HL-60 (cell line): ENCODE results near the gene CLEC2D.

Experiments used
- DNase-seq, 2 experiments: peaks; one replicate each; pipeline ENCODE4 v3.0.0-alpha.2; 2010 to 2020; ENCODE audit warnings: low read depth in 1 of 2, low spot score in 1 of 2
- H3K27ac ChIP-seq: fragments of 250-450 bp; sonication (Bioruptor Pico); replicated peaks from 2 replicates; pipeline ENCODE4 v1.5.1; 2020; ENCODE audit warnings: mild to moderate bottlenecking, moderate library complexity
- H3K27me3 ChIP-seq: fragments of 250-450 bp; sonication (Bioruptor Pico); 2 replicates; pipeline ENCODE4 v1.5.1; 2021; ENCODE audit warnings: mild to moderate bottlenecking, moderate library complexity; ENCODE audit not compliant: insufficient read depth, poor library complexity, severe bottlenecking
- H3K4me3 ChIP-seq: replicated peaks from 2 replicates; pipeline ENCODE4 v1.5.1; 2011; ENCODE audit warnings: mild to moderate bottlenecking, control low read depth, low read length; ENCODE audit not compliant: insufficient read depth
- CTCF ChIP-seq: IDR thresholded peaks from one replicate; pipeline ENCODE4 v1.5.1; 2011; ENCODE audit warnings: low read length, control low read depth, inconsistent platforms; ENCODE audit not compliant: insufficient read depth
- GABPA ChIP-seq: IDR thresholded peaks from 2 replicates; pipeline ENCODE4 v1.6.1; 2012; ENCODE audit warnings: low read depth
- POLR2AphosphoS5 ChIP-seq: IDR thresholded peaks from 2 replicates; pipeline ENCODE4 v1.6.1; 2012; ENCODE audit warnings: low read depth
- REST ChIP-seq: IDR thresholded peaks from 2 replicates; pipeline ENCODE4 v1.6.1; 2012; ENCODE audit warnings: low read depth; ENCODE audit not compliant: insufficient replicate concordance
- SPI1 ChIP-seq: IDR thresholded peaks from 2 replicates; pipeline ENCODE4 v1.6.1; 2012; ENCODE audit warnings: low read depth, mild to moderate bottlenecking, borderline replicate concordance

CLEC2D gene

GRCh38 chr12:9724023-9724422, 54.5 kb downstream of the CLEC2D start:
- Histone ChIP-seq H3K4me3 (no peak overlapping the region), H3K27me3 (no peaks in the 10 kb centered on the region), H3K27ac (no peak overlapping the region)
- TF ChIP-seq GABPA (no peak), POLR2AphosphoS5 (no peak), CTCF (no peak), SPI1 (no peak), REST (no peak)
- no peak for DNase-seq

GRCh38 chr12:9725213-9725870, 55.8 kb downstream of the CLEC2D start:
- DNase-seq: no peak
- TF ChIP-seq SPI1 (no peak), POLR2AphosphoS5 (no peak), CTCF (no peak), REST (no peak)
- Histone ChIP-seq H3K27ac (no peak overlapping the region), H3K4me3 (no peak overlapping the region), H3K27me3 (no peaks in the 10 kb centered on the region)

- Histone ChIP-seq H3K27ac (no peak overlapping the region), H3K4me3 (no peak overlapping the region), H3K27me3 (no peaks in the 10 kb centered on the region)
- no peak for TF ChIP-seq CTCF
- no peak for TF ChIP-seq POLR2AphosphoS5
- no peak for TF ChIP-seq SPI1
- TF ChIP-seq REST: no peak
- no peak for TF ChIP-seq GABPA
- no peak for DNase-seq
These were observed 58.3 kb downstream of the CLEC2D start for GRCh38 chr12:9727813-9728212.
